ENCODE data around the gene LCLAT1. TPM values are rescaled to one million over a fixed set of nuclear protein-coding genes. Genes with fewer than 3 reads are reported as not detected.

LCLAT1 gene
- total and polyA plus RNA-seq, 2 of the 4 experiments (the other 2 are of a cell fraction): 7.5 to 11.5 TPM

- DNase-seq: no peak
- no peaks in the 10 kb centered on the region for H3K4me1 ChIP-seq (ENCODE audit: control insufficient read depth, insufficient read depth, low read length)
- no peak overlapping the region for H2BK20ac ChIP-seq (ENCODE audit: low read depth, low read length)
- 100% methylated on average over 1 of the region's 4 CpGs; no CpG with 5 or more reads in 1 of the 2 experiments for WGBS, 2 experiments (ENCODE audit: extremely low coverage in 2 of 2, insufficient read length in 1 of 2)
- ChIA-PET CTCF (no interaction called here), POLR2A (ENCODE audit: unreplicated experiment) (no interaction called here)
- H2BK5ac ChIP-seq (ENCODE audit: low read depth, low read length, poor library complexity, severe bottlenecking): no peak overlapping the region
- no peaks in the 10 kb centered on the region for H4K20me1 ChIP-seq (ENCODE audit: insufficient read depth, low read length)
- TF ChIP-seq, protein P1, sequence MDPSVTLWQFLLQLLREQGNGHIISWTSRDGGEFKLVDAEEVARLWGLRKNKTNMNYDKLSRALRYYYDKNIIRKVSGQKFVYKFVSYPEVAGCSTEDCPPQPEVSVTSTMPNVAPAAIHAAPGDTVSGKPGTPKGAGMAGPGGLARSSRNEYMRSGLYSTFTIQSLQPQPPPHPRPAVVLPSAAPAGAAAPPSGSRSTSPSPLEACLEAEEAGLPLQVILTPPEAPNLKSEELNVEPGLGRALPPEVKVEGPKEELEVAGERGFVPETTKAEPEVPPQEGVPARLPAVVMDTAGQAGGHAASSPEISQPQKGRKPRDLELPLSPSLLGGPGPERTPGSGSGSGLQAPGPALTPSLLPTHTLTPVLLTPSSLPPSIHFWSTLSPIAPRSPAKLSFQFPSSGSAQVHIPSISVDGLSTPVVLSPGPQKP (IDR thresholded peaks at IDR 0.05; ENCODE audit: borderline replicate concordance, low read depth, low read length): no peak
- no peak for TF ChIP-seq NFE2L2 (IDR thresholded peaks at IDR 0.05; ENCODE audit: low read depth, low read length)
- no peak for TF ChIP-seq POLR2A (IDR thresholded peaks at IDR 0.05; ENCODE audit: low read depth, low read length)
- TF ChIP-seq CTCF (conservative IDR thresholded peaks at IDR 0.05; ENCODE audit: low read depth, low read length): no peak
- no peak for TF ChIP-seq RAD21 (IDR thresholded peaks at IDR 0.05; ENCODE audit: low read length)
- TF ChIP-seq BHLHE40 (IDR thresholded peaks at IDR 0.05; ENCODE audit: low read depth, low read length): no peak
- TF ChIP-seq MAFK (IDR thresholded peaks at IDR 0.05; ENCODE audit: low read depth, low read length): no peak
- no peak for TF ChIP-seq RCOR1 (IDR thresholded peaks at IDR 0.05; ENCODE audit: insufficient replicate concordance, low read length)
- no peak for TF ChIP-seq MXI1 (IDR thresholded peaks at IDR 0.05; ENCODE audit: borderline replicate concordance, low read depth, low read length)
- TF ChIP-seq CHD1 (IDR thresholded peaks at IDR 0.05; ENCODE audit: low read depth, low read length): no peak
- TF ChIP-seq RFX5 (IDR thresholded peaks at IDR 0.05; ENCODE audit: low read depth, low read length): no peak
- no peak for TF ChIP-seq SMC3 (IDR thresholded peaks at IDR 0.05; ENCODE audit: low read depth, low read length)
- TF ChIP-seq FOS (IDR thresholded peaks at IDR 0.05; ENCODE audit: low read depth, low read length): no peak
- TF ChIP-seq USF2 (IDR thresholded peaks at IDR 0.05; ENCODE audit: low read depth, low read length): no peak
- TF ChIP-seq MAZ (IDR thresholded peaks at IDR 0.05; ENCODE audit: borderline replicate concordance, low read depth, low read length): no peak
- TF ChIP-seq CEBPB (IDR thresholded peaks at IDR 0.05; ENCODE audit: low read depth, low read length): no peak
- intact Hi-C loops (cut with micrococcal nuclease): no loop called here
- H2AFZ ChIP-seq (replicated peaks; ENCODE audit: low read length, poor library complexity): no peak overlapping the region
- H3K4ac ChIP-seq (ENCODE audit: low read depth, low read length): no peak overlapping the region
- H2BK120ac ChIP-seq (ENCODE audit: low read depth, low read length): no peak overlapping the region
- H4K8ac ChIP-seq (ENCODE audit: low read depth in 2 of 2, low read length in 2 of 2): no peak overlapping the region
- in situ Hi-C loops (cut with MboI; ENCODE audit: low sequenced_read_pairs): no loop called here
- H3K18ac ChIP-seq (ENCODE audit: low read depth, low read length): no peak overlapping the region
- H4K91ac ChIP-seq (ENCODE audit: insufficient read depth, low read depth, low read length): no peak overlapping the region
- no peak overlapping the region for H3K4me3 ChIP-seq (ENCODE audit: insufficient read depth, low read depth, low read length)
- dilution Hi-C loops (cut with HindIII; ENCODE audit: low sequenced_read_pairs, unreplicated experiment): no loop called here
- no peak overlapping the region for H2AK5ac ChIP-seq (ENCODE audit: low read depth, low read length)
- no peak overlapping the region for H3K9ac ChIP-seq (ENCODE audit: low read depth, low read length)
- H2BK15ac ChIP-seq (ENCODE audit: low read depth, low read length): no peak overlapping the region
- no peaks in the 10 kb centered on the region for H3K9me1 ChIP-seq (ENCODE audit: insufficient read depth, low read length)
- H3K36me3 ChIP-seq (ENCODE audit: control insufficient read depth, insufficient read depth, low read length): peaks cover 3% of the 10 kb centered on the region
- no peaks in the 10 kb centered on the region for H3K27me3 ChIP-seq (ENCODE audit: control insufficient read depth, insufficient read depth, low read length)
- no TSS peak for BruUV-seq (replicated peaks)
- no peaks in the 10 kb centered on the region; a peak in 1 of 4 replicates for H3K79me1 ChIP-seq (ENCODE audit: low read depth in 1 of 2, low read length in 2 of 2)
- H3K14ac ChIP-seq (replicated peaks; ENCODE audit: low read depth, low read length): no peak overlapping the region
- no peaks in the 10 kb centered on the region for H3K9me3 ChIP-seq (ENCODE audit: control insufficient read depth, insufficient read depth, low read length)
- no peak overlapping the region for H4K5ac ChIP-seq (ENCODE audit: low read depth, low read length)
- H3K4me2 ChIP-seq (ENCODE audit: low read depth, low read length): no peak overlapping the region
- H2AK9ac ChIP-seq (replicated peaks; ENCODE audit: low read depth, low read length, poor library complexity): no peak overlapping the region
- H3K27ac ChIP-seq (ENCODE audit: insufficient read depth, low read length): no peak overlapping the region
- no peak overlapping the region for H3K56ac ChIP-seq (ENCODE audit: extremely low read depth, insufficient read depth, low read length)
- no peak for ATAC-seq (ENCODE audit: low read depth)
- H3K23ac ChIP-seq (ENCODE audit: low read depth, low read length): no peak overlapping the region
These were observed 175.4 kb downstream of the LCLAT1 start for GRCh38 chr2:30622452-30622851.
